Transverse colon (tissue), 3 donors: Measurements from ENCODE around the gene DMD.

Source experiments
- EP300 ChIP-seq: sonication (generic); formaldehyde crosslinking; IDR thresholded peaks from one replicate; pipeline ENCODE4 v1.6.1; 2017; ENCODE audit warnings: antibody characterized with exemption, low read depth
- POLR2A ChIP-seq: fragments of 450-650 bp; IDR thresholded peaks from one replicate; pipeline ENCODE4 v1.6.1; 2016; ENCODE audit warnings: antibody characterized with exemption, mild to moderate bottlenecking, moderate library complexity
- TF ChIP-seq, protein P1 (sequence below), 5 experiments: fragments of 200-600 bp in 3 of 5; fragments of 450-650 bp in 2 of 5; sonication (generic) in 3 of 5; IDR thresholded peaks; 1 replicate in 2 of 5; 2 replicates in 3 of 5; pipeline ENCODE4 v1.5.1; 2016 to 2017; ENCODE audit warnings: antibody characterized with exemption in 5 of 5, inconsistent platforms in 3 of 5, mild to moderate bottlenecking in 2 of 5, moderate library complexity in 1 of 5

DNA sequence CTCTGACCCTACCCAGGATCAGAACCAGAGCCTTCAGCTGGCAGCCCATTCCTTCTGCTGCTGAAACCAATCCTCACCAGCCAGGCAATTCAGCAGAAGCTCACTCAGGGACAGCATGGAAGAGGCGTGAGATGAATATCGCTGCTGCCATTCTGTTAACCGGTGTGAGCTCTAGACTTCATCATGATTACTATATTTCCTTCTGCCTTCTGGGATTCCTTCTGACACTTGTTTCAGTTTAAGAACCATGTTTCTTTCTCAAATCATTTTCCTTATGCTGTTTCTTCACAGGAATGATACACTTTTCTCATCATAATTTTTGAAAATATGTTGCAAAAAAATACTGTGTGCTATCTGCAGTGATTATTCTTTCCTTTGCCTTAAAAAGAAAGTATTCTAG is 1666.2 kb downstream of the DMD start:
- TF ChIP-seq, protein P1, sequence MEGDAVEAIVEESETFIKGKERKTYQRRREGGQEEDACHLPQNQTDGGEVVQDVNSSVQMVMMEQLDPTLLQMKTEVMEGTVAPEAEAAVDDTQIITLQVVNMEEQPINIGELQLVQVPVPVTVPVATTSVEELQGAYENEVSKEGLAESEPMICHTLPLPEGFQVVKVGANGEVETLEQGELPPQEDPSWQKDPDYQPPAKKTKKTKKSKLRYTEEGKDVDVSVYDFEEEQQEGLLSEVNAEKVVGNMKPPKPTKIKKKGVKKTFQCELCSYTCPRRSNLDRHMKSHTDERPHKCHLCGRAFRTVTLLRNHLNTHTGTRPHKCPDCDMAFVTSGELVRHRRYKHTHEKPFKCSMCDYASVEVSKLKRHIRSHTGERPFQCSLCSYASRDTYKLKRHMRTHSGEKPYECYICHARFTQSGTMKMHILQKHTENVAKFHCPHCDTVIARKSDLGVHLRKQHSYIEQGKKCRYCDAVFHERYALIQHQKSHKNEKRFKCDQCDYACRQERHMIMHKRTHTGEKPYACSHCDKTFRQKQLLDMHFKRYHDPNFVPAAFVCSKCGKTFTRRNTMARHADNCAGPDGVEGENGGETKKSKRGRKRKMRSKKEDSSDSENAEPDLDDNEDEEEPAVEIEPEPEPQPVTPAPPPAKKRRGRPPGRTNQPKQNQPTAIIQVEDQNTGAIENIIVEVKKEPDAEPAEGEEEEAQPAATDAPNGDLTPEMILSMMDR (IDR thresholded peaks at IDR 0.05): no peak
- TF ChIP-seq POLR2A (no peak), EP300 (no peak)
